SK-N-MC (cell line): ENCODE data around the gene FAM3C.

Source experiments
- DNase-seq: peaks from one replicate; pipeline ENCODE4 v3.0.0-alpha.2; 2011; ENCODE audit warnings: low read depth, low spot score
- H3K27ac ChIP-seq: fragments of 200-600 bp; sonication (generic); 2 replicates; pipeline ENCODE4 v1.5.1; 2016; ENCODE audit warnings: mixed run types
- H3K36me3 ChIP-seq: fragments of 200-600 bp; sonication (generic); 2 replicates; pipeline ENCODE4 v1.6.1; 2017; ENCODE audit warnings: antibody characterized with exemption, low read length, mixed read lengths; ENCODE audit not compliant: insufficient read depth
- H3K4me3 ChIP-seq: fragments of 200-600 bp; sonication (generic); 2 replicates; pipeline ENCODE4 v1.5.1; 2016
- H3K9ac ChIP-seq: fragments of 200-600 bp; sonication (generic); 2 replicates; pipeline ENCODE4 v1.8.0; 2017; ENCODE audit warnings: mixed run types, mixed read lengths; ENCODE audit not compliant: insufficient read length
- H3K9me3 ChIP-seq: fragments of 200-600 bp; sonication (generic); 2 replicates; pipeline ENCODE4 v1.6.1; 2017; ENCODE audit warnings: low read depth, mild to moderate bottlenecking, antibody characterized with exemption, low read length, moderate library complexity, mixed read lengths
- EZH2 ChIP-seq: fragments of 200-600 bp; sonication (generic); IDR thresholded peaks from one replicate; pipeline ENCODE4 v1.6.1; 2017; ENCODE audit warnings: antibody characterized with exemption
- FOXP2 ChIP-seq: optimal IDR thresholded peaks from 2 replicates; pipeline ENCODE3; 2011; ENCODE audit warnings: mild to moderate bottlenecking, moderate library complexity; ENCODE audit not compliant: insufficient read depth; ENCODE audit errors: extremely low read length, control extremely low read depth
- POLR2AphosphoS5 ChIP-seq: IDR thresholded peaks from 2 replicates; pipeline ENCODE4 v1.6.1; 2012; ENCODE audit warnings: mild to moderate bottlenecking, low read depth, low read length, borderline replicate concordance

The FAM3C gene

DNA sequence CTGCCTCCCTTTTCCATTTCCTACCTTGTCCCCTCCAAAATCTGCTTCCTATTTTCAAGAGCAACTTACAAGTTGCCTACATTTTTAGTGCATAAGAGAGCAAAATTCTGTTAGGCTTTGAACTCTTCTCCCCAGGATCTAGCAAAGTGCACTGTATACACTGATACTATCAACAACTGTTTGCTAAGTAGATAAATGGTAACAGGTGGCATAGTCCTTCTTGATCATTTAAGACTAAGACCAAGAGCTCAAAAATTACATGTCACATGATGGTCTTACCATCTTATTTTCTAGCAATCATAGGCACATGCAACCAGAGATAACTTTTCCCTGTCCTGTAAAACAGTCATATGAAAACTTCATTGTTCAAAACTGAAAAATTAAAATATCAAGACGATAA lies 16.2 kb downstream of the FAM3C start:
- Histone ChIP-seq H3K36me3 (peaks cover 14% of the 10 kb centered on the region), H3K9me3 (no peaks in the 10 kb centered on the region), H3K27ac (no peak overlapping the region), H3K9ac (no peak overlapping the region), H3K4me3 (no peak overlapping the region)
- DNase-seq = no peak
- TF ChIP-seq POLR2AphosphoS5 = no peak
- TF ChIP-seq FOXP2 = no peak
- TF ChIP-seq EZH2 = no peak

DNA sequence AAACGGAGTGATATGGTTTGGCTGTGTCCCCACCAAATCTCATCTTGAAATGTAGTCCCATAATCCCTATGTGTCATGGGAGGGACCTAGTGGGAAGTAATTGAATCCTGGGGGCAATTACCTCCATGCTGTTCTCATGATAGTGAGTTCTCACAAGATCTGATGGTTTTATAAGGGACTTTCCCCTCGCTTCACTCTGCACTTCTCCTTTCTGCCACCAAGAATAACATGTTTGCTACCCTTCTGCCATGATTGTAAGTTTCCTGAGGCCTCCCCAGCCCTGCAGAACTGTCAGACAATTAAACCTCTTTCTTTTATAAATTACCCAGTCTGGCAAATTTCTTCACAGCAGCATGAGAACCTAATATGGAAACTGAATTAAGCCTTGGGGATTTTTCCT lies 19.1 kb downstream of the FAM3C start:
- H3K4me3 ChIP-seq = no peak overlapping the region
- no peak overlapping the region for H3K27ac ChIP-seq
- peaks cover 14% of the 10 kb centered on the region for H3K36me3 ChIP-seq
- H3K9ac ChIP-seq = no peak overlapping the region
- no peak for TF ChIP-seq FOXP2
- no peak for TF ChIP-seq EZH2
- TF ChIP-seq POLR2AphosphoS5 = no peak
- H3K9me3 ChIP-seq = no peaks in the 10 kb centered on the region
- no peak for DNase-seq

- peaks cover 14% of the 10 kb centered on the region for H3K36me3 ChIP-seq
- TF ChIP-seq FOXP2 (no peak), EZH2 (no peak), POLR2AphosphoS5 (no peak)
- peak overlapping the region; percentile 85 for H3K27ac ChIP-seq
- DNase-seq = no peak
- no peak overlapping the region for H3K9ac ChIP-seq
- no peaks in the 10 kb centered on the region for H3K9me3 ChIP-seq
- H3K4me3 ChIP-seq = peak overlapping the region; percentile 55
Observed at GRCh38 chr7:121373177-121373576, 22.9 kb downstream of the FAM3C start.

DNA sequence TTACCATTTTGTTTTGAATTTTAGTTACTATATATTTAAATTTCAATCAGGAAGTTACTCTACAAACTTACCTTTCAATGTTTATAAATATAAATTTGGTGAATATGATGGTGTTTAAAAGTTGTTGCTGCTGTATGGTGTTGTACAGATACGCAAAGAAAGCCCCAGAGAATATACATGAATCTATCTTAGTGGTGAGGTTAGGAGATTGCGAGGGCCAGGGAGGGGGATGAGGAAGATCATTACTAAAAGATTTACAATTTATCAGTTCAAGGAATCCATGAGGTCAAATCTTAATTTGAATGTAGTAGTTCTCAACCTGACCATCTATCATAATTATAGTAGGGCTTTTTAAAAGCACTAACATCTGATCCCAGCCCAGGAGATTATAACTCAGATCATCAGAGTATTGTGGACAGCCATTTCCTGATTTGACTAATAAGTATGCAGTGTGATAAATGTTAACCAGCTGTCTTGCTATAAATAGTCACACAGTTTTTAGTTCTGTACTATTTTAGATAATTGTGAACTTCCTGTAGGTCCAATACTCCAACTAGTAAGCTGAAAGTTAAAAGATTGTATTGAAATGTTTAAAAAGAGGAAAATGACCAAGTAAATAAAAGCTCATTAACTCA lies 23.6 kb downstream of the FAM3C start:
- Histone ChIP-seq H3K36me3 (peaks cover 7% of the 10 kb centered on the region), H3K4me3 (peak overlapping the region; percentile 55), H3K9ac (no peak overlapping the region), H3K27ac (peak overlapping the region; percentile 85), H3K9me3 (no peaks in the 10 kb centered on the region)
- TF ChIP-seq POLR2AphosphoS5 (peak; percentile 47; the same call in 1 of the 2 replicates), EZH2 (no peak), FOXP2 (no peak)
- DNase-seq = no peak

DNA sequence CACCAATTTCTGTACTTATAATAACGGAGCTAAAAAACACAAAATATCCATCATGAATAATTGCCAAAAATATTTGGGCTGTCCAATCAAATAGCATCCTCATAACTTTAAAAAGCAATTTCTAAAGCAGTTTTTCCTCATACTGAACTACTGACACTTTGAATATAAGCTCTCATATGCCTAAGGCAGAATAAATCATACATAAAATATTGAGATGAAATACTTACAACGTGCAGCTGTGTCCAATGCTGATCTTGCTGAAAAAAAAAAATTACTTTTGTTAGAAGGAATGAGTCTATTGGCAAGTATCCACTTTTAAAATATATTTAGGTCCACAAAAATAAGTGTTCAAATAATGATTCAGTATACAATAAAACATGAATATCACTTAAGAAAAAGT lies 24.2 kb downstream of the FAM3C start:
- H3K36me3 ChIP-seq = peaks cover 5% of the 10 kb centered on the region
- no peak for DNase-seq
- no peak overlapping the region for H3K9ac ChIP-seq
- H3K27ac ChIP-seq = peak overlapping the region; percentile 85
- no peaks in the 10 kb centered on the region for H3K9me3 ChIP-seq
- H3K4me3 ChIP-seq = peak overlapping the region; percentile 55
- no peak for TF ChIP-seq EZH2
- TF ChIP-seq FOXP2 = no peak
- no peak for TF ChIP-seq POLR2AphosphoS5

DNA sequence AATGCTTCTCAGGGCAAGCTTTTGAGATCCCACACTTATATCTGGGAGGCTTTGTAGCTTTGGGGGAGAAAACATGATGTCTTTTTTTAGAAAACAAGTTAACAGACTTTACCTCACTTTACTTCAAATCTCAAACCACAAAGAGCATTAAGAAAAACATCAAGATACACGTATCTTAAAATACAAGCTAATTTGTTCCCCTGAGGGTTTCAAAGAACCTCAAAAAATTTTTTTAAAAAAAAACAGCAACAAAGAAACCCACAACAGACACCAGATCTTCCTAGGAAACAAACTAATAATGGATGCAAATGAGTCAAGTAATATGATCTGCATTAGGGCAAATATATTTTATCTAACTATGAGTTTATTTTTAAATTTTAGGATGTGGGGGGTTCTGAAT lies 24.7 kb downstream of the FAM3C start:
- Histone ChIP-seq H3K9me3 (no peaks in the 10 kb centered on the region), H3K27ac (peak overlapping the region; percentile 85; the same call in 1 of the 2 replicates), H3K4me3 (peak overlapping the region; percentile 55; the same call in 1 of the 2 replicates), H3K36me3 (peaks cover under 1% of the 10 kb centered on the region), H3K9ac (no peak overlapping the region)
- no peak for DNase-seq
- no peak for TF ChIP-seq POLR2AphosphoS5

DNA sequence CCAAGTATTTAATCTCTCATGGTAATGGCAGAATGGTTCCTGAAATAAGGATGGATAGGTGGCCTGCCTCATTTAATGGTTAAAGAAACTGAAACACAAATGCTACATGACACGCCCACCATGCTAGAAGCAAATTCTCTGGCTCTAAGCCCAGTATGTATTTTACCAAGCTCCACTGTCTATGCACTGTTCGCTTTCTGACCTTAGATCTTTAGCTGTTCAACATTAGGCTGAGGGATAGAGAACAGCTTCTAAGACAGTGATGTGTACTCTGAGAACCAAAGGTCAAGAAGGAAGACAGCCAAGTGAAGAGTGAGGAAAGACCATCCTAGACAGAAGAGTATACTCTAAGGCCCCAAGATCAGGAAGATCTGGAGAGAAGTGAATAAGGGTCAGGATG lies 26.6 kb downstream of the FAM3C start:
- no peak overlapping the region for H3K27ac ChIP-seq
- TF ChIP-seq FOXP2 = no peak
- no peak for TF ChIP-seq POLR2AphosphoS5
- TF ChIP-seq EZH2 = no peak
- H3K36me3 ChIP-seq = no peaks in the 10 kb centered on the region; the same call in 1 of the 2 replicates
- DNase-seq = no peak
- no peak overlapping the region for H3K9ac ChIP-seq
- no peak overlapping the region for H3K4me3 ChIP-seq
- no peaks in the 10 kb centered on the region for H3K9me3 ChIP-seq

DNA sequence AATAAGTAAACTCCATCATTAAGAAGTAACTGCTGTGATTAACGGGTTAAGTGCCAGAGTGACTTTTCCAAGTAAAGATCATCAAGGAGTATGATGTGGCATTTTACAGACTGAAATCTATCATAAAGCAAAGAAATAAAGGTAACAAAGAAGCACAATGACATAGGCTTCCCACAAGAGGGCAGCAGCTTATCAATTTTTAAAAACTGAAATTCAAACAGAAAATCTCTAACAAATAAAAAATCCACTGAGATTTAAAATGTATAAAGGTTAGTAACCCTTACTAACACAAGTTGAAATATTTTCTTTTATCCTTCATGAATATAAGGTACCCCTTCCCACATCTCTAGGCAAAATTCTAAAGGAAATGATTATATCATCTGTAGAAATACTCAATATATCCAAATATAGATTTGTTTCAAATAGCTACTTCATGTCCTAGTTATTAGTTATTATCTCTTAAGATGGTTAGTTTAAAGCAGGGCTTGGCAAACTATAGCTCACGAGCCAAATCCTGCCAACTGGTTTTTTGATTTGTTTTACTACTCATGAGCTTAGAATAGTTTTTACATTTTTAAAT lies 29.2 kb downstream of the FAM3C start:
- no peak overlapping the region for H3K27ac ChIP-seq
- no peak overlapping the region for H3K9ac ChIP-seq
- no peak for DNase-seq
- peaks cover 10% of the 10 kb centered on the region; the same call in 1 of the 2 replicates for H3K36me3 ChIP-seq
- no peak overlapping the region for H3K4me3 ChIP-seq
- no peaks in the 10 kb centered on the region for H3K9me3 ChIP-seq
- TF ChIP-seq POLR2AphosphoS5 (no peak), EZH2 (no peak), FOXP2 (no peak)

DNA sequence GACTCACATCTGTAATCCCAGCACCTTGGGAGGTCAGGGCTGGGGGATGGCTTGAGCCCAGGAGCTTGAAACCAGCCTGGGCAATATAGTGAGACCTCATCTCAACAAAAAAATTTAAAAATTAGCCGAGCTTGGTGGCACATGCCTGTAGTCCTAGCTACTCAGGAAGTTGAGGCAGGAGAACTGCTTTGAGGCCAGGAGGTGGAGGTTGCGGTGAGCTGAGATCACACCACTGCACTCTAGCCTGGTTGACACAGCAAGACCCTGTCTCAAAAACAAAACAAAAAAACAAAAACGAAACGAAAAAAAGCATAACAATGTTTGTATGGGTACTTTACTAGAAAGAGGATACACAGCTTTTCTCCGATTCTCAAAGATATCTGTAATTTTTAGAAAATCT lies 35.5 kb downstream of the FAM3C start:
- no peaks in the 10 kb centered on the region for H3K9me3 ChIP-seq
- no peak overlapping the region for H3K27ac ChIP-seq
- no peak overlapping the region for H3K4me3 ChIP-seq
- peaks cover 27% of the 10 kb centered on the region for H3K36me3 ChIP-seq
- no peak for DNase-seq
- H3K9ac ChIP-seq = no peak overlapping the region
- TF ChIP-seq FOXP2 (no peak), POLR2AphosphoS5 (no peak), EZH2 (no peak)
